IMR-90 (cell line): ENCODE results near the gene C22orf31.

ENCODE experiments used
- BHLHE40 ChIP-seq: fragments of 150-350 bp; IDR thresholded peaks from 2 replicates; pipeline ENCODE4 v1.6.1; 2016; ENCODE audit warnings: mild to moderate bottlenecking, low read depth, low read length
- CEBPB ChIP-seq: IDR thresholded peaks from 2 replicates; pipeline ENCODE4 v1.6.1; 2012; ENCODE audit warnings: low read depth, low read length, improper control_type of control experiment
- CHD1 ChIP-seq: IDR thresholded peaks from 2 replicates; pipeline ENCODE4 v1.6.1; 2012; ENCODE audit warnings: low read depth, low read length, improper control_type of control experiment
- POLR2A ChIP-seq: IDR thresholded peaks from 2 replicates; pipeline ENCODE4 v1.6.1; 2012; ENCODE audit warnings: mild to moderate bottlenecking, low read depth, low read length
- RFX5 ChIP-seq: IDR thresholded peaks from 2 replicates; pipeline ENCODE4 v1.8.0; 2012; ENCODE audit warnings: low read depth, mild to moderate bottlenecking, low read length, moderate library complexity
- SMC3 ChIP-seq: fragments of 150-350 bp; IDR thresholded peaks from 2 replicates; pipeline ENCODE4 v1.6.1; 2016; ENCODE audit warnings: low read depth, mild to moderate bottlenecking, antibody characterized with exemption, low read length, moderate library complexity
- TF ChIP-seq, protein P1 (sequence below): conservative IDR thresholded peaks from 2 replicates; pipeline ENCODE4 v1.5.1; 2012; ENCODE audit warnings: mild to moderate bottlenecking, low read depth, low read length, improper control_type of control experiment

- TF ChIP-seq BHLHE40: no peak
- TF ChIP-seq, protein P1, sequence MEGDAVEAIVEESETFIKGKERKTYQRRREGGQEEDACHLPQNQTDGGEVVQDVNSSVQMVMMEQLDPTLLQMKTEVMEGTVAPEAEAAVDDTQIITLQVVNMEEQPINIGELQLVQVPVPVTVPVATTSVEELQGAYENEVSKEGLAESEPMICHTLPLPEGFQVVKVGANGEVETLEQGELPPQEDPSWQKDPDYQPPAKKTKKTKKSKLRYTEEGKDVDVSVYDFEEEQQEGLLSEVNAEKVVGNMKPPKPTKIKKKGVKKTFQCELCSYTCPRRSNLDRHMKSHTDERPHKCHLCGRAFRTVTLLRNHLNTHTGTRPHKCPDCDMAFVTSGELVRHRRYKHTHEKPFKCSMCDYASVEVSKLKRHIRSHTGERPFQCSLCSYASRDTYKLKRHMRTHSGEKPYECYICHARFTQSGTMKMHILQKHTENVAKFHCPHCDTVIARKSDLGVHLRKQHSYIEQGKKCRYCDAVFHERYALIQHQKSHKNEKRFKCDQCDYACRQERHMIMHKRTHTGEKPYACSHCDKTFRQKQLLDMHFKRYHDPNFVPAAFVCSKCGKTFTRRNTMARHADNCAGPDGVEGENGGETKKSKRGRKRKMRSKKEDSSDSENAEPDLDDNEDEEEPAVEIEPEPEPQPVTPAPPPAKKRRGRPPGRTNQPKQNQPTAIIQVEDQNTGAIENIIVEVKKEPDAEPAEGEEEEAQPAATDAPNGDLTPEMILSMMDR: no peak
- no peak for TF ChIP-seq POLR2A
- TF ChIP-seq CHD1: no peak
- no peak for TF ChIP-seq RFX5
- no peak for TF ChIP-seq CEBPB
- TF ChIP-seq SMC3: no peak
Measured at GRCh38 chr22:29041408-29041807, 20.2 kb downstream of the C22orf31 start.
